CD4-positive, alpha-beta T cell treated with Interleukin-6 at 100 ng/mL for 8 hours (primary cell): ENCODE measurements around the gene ZCCHC13.
"Not testable (repeated sequence)": the region's sequence is repeated elsewhere in the genome, so short reads cannot be mapped to it uniquely, and the experiment has no call there.

ENCODE experiments used
- DNase-seq: peaks from one replicate; pipeline ENCODE4 v3.0.0-alpha.2; 2020; ENCODE audit warnings: mixed read lengths, low spot score

ZCCHC13 gene

DNA sequence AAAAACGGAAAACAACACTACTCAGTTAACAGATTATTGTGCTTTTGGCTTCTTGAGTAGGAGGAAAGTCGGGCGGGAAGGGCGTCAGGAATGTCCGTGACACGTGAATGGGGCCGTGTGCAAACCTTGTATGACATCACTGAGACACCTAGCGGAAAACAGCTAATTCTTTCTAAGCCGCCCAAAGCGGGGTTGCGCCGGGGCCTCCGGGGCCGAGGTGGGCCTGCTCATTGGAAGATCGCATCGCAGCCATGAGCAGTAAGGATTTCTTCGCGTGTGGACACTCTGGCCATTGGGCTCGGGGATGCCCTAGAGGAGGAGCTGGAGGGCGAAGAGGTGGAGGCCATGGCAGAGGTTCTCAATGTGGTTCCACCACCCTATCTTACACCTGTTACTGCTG is at the start of gene ZCCHC13:
Gene ZCCHC13 (plus strand): TSS at position 165 of the 400 bp plus-strand sequence. CDS start 87 bp downstream, at position 252.
- DNase-seq = no peak

DNA sequence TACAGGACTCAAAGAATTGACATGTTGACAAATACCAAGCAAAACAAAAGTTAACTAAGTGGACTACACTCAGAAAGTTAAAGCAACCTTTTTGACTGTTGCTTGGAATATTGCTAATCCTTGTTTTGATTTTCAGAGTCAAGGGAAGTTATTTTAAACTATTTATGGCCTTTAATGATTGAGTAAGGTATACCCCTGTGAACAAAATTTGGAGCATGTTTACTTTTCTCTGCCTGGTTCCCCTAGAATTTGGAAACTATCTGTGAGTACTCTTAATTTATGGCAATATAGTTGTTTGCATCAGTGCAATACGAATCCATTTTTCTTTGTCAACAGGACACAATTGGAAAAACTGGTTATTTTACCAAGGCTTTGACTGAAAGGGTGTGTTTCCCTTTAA is 45.9 kb upstream of the ZCCHC13 start:
- not testable (repeated sequence) for DNase-seq

DNA sequence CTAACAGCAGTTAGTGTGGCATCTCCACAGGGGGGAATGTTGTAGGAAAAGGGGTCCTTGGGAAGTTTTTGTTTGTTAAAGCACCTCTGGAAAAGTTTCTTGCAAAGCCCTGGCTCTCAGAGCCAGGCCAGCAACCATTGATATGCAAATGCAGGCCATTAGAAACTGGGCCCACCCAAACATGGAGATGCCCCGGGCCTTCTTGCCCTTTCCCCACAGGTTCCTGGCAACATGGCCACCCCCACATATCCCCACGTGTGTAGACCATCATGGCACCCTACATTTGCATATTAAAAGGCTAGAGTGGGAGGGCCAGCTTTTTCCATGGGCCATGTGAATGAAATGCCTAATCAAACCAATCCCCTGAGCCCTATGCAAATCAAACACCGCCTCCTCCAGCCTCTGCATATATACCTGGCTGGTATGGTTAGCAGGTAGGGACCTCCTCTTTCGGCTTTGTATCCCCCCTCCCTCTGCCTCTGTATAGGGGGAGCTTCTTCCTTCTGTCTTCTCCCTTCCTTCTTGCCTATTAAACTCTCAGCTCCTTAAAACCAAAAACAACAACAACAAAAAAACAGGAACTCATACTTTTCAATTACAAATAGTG is 44.0 kb upstream of the ZCCHC13 start:
- DNase-seq = no peak

DNA sequence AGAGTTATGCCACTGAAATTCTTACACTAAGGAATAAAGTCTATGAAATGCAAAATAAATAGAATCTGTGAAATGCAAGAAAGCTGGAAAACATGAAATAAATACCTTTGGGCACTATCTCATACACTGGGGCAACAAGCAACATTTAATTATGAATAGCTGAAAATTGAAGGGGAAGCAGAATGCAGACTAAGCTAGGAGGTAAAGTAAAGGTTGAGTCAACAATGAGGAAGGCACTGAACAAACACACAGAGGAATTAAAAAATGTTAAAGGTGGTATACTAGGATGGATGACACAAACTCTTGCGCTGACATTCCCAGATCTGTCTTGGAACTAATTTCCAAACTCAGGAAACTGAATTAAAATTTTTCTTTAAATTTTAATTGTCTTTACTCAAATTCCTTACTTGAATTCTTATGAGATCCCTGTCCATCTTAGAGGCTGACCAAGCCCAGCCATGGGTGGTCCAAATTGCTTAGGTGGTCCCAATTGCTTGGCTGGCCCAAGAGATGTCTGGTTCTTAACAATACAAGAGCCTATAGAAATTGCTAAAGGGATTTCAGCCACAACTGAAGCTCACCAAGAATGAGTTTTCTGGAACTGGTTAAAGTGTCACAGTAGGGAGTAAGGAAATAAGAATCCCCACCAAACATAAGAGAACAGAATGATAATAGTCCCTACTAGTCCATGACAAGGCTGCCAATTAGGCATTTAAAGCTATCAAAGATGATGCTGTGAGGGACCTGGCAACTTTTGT is 41.3 kb upstream of the ZCCHC13 start:
- DNase-seq = no peak

DNA sequence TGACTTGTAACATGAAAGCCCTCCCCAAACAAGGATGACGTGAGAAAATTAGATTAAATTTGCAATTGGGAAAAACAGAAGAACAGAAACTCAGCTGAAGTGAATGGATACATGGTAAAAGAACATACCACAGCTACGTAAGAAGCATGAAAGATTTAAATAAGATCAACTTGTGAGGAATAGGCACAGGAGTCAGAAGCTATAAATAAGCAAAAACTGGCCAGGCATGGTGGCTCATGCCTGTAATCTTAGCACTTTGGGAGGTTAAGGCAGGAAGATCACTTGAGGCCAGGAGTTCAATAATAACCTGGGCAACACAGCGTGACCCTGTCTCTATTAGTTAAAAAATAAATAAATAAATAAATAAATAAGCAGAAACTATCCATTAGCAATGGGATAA is 33.6 kb upstream of the ZCCHC13 start:
- DNase-seq = no peak

DNA sequence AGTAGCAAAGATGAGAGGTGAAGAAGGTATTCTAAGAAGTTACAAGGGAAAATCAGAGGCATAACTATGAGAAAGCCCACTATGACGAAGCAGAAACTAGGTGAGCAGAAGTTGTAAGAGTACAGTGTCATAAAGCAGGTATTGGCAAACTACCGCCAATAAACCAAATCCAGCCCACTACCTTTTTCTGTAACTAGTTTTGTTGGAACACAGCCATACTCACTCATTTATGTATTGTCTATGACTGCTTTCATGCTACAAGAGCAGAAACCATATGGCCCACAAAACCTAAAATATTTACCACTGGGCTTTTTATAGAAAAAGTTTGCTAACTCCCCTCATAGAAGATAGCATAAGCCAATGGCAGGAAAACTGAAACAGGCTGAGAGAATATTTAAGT is 31.8 kb upstream of the ZCCHC13 start:
- DNase-seq = no peak

DNA sequence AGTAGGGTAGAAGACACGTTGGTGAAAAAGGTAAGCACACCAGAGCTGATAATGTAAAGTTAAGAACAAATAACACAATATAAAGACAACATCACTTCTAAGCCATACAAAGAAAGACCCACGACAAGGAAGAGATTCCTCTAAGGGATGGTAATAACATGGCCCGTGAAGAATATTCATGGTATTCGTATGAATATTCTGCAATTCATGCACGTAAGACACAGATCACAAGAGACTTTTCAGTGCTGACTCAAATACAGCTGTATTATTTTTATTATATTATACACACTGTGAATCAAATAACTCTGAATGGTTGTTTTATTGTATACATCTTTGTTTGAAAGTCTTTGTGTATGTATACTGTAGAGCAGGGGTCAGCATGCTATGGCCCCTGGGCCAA is 29.5 kb upstream of the ZCCHC13 start:
- DNase-seq = no peak

DNA sequence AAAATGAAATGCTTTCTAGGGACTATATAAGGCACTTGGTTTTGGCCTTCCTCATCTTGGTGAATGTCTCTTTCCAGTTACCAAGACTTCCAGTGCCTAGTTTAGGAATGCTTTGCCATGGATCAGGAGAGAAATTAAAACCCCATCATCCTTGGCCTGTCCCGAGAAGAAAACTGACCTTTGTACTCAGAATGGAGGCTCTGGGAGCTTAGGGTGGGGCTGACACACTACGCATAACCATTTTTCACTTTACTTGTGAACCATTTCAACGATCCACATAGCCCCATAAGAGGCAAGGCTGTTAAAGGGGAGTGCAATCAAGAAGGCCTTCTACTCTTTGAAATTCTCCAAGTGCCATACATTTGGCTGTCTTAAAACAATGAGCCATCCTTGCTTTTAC is 26.7 kb upstream of the ZCCHC13 start:
- no peak for DNase-seq

DNA sequence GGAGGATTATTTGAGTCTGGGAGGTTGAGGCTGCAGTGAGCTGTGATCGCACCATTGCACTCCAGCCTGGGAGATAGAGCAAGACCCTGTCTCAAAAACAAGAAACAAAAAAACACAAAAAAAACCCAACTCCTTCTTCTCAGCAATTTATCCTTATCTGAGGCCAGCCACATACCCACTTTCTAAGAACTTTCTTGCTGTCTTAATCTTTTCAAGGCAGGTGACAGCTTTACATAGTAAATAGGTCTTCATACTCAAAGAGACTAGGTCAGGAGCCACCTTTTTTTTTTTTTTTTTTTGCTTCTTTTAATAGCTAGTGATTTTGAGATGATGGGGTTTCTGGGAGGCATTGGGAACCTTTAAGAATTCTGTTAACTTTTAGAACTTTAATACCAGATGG is 26.1 kb upstream of the ZCCHC13 start:
- DNase-seq = no peak

DNA sequence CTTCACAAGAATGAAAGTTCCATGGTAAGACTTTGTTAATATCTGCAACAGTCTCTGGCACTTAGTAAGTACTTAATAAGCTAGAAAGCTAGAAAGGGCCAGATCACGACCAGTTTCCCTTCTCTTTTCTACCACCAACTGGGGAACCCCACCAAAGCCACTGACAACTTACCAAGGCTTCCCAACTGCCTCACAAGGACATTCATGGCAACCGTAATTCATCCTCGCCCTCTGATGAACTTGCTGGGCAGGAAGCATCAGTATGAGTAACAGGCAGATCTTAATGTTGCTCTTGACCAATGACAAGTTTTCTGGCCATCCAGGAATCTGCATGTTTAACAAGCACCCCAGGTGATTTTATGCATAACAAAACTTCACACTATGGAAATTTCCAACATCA is 23.2 kb upstream of the ZCCHC13 start:
- DNase-seq = no peak

DNA sequence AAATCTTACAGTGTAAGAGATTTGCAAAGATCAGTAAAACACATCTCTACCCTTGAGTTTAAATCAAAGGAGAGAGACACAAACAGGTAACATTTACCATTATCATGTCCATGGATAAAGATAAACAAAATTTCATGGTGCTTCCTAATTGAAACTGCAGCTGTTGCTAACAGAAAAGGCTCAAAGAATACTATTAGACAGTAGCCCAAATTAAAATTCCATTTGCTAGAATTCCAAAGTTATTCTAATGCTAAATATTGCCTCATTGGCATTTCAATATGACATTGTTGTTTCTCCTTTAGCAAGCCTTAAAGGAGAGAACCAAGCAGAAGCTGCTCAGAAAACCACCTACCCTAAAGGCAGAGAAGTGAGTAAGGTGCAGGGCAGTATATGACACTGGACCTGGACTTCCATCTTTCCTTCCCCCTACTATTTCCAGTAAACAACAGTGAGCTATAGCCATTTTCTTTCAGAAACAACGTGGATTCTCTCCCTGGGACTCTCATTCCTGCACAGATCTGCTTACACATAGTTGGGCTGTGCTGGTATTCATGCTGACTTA is 19.5 kb upstream of the ZCCHC13 start:
- DNase-seq = no peak

DNA sequence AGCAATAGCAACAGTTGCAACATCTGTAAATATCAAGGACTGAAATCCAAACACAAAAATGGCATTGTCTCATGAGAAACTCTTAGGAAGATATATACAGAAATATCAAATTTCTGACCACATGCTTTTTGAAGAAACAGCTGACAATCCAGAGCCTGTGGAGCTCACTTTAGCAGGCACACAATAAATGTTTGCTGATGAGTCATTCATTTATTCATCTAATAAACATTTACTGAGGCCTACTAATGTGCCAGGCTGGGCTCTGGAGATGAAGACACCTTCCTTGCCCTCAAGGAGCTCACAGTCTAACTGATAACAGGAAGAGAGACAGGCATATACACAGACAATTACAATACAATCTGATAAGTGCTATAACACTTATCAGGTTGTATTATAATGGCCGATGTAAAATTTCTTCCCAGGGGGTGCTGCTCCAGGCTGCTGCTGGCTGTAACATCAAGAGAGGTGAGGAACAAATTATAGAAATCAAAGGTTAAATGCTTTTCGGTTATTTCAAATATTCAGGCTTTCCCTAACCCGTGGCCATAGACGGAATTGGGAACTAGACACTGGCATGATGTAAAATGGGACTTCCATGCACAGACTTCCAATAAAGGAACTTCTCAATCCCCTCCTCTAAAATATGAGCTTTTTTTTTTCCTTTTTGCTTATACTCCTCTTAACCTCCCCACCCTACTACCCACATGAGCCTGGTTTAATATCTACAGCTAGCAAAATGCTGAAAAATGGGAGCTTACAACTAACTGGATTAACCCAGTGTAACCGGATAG is 16.8 kb upstream of the ZCCHC13 start:
- DNase-seq = no peak

DNA sequence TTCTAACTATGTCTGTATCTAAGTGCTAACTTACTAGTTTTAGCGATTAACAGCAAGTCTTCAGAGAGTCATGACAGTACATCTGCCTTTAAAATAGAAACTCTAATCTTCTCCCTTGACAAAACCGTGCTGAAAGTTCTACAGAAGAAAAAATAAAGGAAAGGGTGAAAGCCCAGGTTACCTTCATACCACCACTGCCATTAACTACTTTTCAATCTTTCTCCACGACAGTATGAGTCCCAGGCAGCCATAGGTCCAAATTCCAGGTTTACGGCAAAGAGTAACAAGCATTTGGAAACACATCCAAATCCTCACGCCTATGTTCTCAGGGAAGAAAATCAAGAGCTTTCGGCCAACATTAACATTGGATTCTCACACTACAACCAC is 12.4 kb upstream of the ZCCHC13 start:
- DNase-seq = no peak

DNA sequence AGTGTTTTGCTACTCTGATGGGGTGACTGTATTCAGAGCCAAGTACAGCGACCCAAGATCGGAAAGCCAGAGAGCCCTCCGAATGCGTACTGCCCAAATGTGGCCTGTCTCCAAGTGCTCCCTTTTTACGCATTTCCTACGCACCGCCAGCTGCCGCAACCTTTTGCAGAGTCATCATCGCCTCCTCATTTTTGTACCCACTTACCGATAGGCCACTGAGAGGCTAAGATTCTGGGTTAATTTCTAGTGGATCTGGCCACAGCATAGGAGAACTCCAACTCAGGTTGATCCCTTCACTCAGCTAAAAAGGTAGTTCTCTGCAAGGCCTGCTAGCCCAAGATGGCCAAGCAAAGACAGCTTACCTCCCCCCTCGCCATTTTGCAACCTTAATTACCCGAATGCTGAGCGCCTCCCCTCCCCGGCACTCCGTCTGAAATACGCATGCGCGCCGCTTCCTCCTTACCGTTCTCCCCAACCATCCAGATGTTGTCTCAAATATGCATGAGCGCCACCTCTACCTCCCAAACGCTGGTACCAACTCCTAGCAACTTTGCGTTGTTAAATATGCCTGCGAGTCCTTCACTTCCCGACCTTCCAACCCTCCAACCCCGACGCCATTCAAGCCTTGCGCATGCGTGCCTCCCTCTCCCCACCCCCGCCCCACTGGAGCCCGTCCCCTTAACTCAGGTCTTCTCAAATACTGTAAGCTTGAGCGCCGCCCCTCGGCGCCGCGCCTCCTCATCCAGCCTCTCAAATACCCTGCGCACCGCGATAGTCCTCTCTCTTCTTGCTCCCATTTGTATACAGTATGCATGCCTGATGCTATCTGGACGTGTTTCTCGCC is 11.8 kb upstream of the ZCCHC13 start:
- DNase-seq = peak; percentile 89

DNA sequence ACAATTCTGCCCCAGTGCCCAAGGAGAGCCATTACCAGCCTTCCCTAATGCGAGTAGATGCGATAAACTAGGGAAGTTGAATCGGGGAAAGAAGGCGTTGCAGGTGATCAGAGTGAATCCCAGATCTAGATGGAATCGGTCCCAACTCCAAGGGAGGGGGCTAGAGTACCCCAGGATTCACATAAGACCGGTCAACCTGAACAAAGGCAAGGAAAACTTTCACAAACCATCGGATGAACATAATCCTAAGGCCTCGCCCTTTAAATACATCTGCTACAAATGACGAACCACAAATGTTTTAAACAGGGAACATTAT is 11.2 kb upstream of the ZCCHC13 start:
- DNase-seq = no peak

DNA sequence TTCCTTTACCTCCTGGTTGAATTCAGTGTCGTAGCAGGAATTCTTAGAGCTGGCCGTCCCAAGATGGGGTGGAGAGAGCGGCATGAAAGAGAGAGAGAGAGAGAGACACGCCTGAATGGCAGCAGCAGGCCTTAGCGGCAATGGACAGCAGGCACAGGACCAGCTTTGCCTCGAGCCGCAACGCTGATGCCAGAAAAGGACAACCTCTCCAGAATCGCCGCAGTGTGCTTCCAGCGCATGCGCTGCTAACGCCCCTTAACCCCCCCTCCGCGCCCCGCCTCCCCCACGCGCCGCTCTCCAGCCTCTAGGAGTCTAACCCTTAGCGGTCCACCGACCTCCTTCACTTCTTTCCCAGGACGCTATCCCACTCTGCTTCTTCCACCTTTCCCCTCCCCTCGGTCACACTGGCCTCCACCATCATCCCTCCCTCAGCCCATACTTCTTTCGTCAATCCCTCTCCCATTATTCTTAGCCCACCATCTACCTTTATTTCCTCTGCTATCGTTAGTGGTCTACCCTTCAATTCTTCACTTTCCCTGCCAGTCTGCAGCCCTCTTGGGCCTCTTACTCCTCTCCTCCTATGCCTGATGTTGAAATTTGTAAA is 10.5 kb upstream of the ZCCHC13 start:
- peak; percentile 66 for DNase-seq

DNA sequence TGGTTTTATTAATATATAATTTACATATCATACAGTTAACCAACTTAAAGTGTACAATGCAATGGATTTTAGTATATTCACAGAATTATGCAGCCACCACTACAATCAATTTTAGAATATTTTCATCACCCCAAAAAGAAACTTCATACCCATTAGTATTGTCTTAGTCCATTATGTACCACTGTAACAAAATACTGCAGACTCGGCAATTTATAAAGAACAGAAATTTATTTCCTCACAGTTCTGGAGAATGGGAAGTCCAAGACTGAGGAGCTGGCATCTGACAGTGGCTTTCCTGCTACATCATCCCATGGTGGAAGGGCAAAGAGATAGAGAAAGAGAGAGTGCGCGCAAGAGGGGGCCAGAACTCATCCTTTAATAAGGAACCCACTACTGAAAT is 8.9 kb upstream of the ZCCHC13 start:
- DNase-seq = no peak

DNA sequence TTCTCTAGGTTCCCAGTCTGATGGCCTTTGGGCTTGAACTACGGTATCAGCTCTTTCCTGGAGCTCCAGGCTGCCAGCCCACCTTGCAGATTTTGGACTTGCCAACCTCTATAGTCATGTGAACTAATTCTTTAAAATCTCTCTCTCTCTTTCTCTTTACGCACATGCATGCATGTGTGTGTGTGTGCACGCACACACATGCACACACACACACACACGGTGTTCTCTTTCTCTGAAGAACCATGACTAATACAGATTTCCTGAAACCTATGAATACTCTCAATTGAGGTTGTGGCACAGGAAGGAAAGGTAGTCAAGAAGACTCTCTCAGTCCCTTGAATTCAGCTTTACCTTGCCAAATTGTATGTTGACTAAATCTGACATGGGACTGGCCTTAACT is 6.2 kb upstream of the ZCCHC13 start:
- no peak for DNase-seq

DNA sequence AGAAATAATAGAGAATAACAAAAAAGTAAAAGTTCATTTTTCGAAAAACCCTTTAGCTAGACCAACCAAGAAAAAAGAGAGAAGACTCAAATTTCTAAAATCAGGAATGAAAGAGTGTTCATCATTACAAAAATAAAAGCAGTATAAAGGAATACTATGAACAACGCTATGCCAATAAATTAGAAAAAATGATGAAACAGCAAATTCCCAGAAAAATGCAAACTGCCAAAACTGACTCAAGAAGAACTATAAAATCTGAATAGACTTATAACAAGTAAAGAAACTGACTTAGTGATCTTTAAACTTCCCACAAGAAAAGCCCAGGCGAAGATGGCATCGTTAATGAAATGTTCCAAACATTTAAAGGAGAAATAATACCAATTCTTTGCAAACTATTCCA is 3.1 kb upstream of the ZCCHC13 start:
- DNase-seq = no peak

DNA sequence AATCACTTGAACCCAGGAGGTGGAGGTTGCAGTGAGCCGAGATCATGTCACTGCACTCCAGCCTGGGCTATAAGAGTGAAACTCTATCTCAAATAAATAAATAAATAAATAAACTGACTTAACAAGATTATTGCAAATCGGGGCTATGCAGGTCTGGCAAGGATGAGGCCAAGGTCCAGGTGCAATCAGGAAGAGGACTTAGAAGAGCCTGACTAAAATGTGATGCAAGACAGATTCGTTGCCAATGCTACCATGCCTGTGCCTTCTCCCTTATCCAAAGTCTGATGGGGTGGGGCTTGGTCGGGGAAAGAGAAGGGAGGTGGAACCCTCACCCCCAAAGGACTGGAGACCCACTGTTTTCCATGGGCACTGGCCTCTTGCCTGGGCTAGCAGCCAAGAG is 14.7 kb downstream of the ZCCHC13 start:
- DNase-seq = no peak

DNA sequence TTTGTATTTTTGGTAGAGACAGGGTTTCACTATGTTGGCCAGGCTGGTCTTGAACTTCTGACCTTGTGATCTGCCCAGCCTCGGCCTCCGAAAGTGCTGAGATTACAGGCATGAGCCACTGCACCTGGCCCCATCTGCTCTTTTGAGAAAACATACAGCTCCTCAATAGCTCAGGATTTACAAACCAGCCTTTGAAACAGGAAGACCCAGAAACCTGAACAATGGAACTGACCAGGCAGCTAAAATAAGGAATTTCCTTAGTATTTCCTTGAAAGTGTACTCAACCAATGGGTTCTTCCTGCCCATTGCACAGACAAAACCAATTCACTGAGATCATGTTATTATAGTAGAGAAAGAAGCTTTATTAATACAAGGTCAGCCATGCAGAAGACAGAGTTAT is 15.3 kb downstream of the ZCCHC13 start:
- not testable (repeated sequence) for DNase-seq

DNA sequence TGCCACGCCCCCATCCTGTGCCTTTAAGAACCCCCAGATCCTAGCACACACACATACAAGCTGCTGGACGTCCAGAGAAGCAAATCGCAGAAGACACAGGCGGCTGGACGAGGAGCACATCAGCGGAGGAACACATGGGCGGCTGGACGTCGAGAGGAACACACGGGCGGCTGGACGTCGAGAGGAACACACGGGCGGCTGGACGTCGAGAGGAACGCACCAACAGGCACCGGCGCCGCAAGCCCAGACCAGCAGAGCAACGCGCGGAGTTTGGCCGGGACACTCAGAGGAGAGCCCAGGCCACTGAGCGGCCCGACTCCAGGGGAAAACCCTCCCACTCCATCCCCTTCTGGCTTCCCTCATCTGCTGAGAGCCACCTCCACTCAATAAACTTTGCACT is 17.2 kb downstream of the ZCCHC13 start:
- no peak for DNase-seq
